Measurements from ENCODE around the gene MAPK12.

- TF ChIP-seq CTCF (conservative IDR thresholded peaks at IDR 0.05; ENCODE audit: low read depth, low read length) (no peak), RFX5 (IDR thresholded peaks at IDR 0.05; ENCODE audit: low read depth, low read length) (no peak), USF2 (IDR thresholded peaks at IDR 0.05; ENCODE audit: low read depth, low read length) (peak; percentile 50; the same call in 1 of the 2 replicates), CHD1 (IDR thresholded peaks at IDR 0.05; ENCODE audit: low read depth, low read length) (no peak), ELK1 (IDR thresholded peaks at IDR 0.05; ENCODE audit: borderline replicate concordance, low read depth, low read length) (no peak), POLR2A (IDR thresholded peaks at IDR 0.05; ENCODE audit: low read depth, low read length) (no peak), SMC3 (IDR thresholded peaks at IDR 0.05; ENCODE audit: low read depth, low read length) (no peak), RAD21 (IDR thresholded peaks at IDR 0.05; ENCODE audit: low read length) (no peak), MAZ (IDR thresholded peaks at IDR 0.05; ENCODE audit: borderline replicate concordance, low read depth, low read length) (no peak), MAFK (IDR thresholded peaks at IDR 0.05; ENCODE audit: low read depth, low read length) (no peak), CEBPB (IDR thresholded peaks at IDR 0.05; ENCODE audit: low read depth, low read length) (no peak)
Measured at GRCh38 chr22:50268655-50269113, 7.2 kb upstream of the MAPK12 start.
